ENCODE results near the gene WDR4. TPM values are rescaled to one million over a fixed set of nuclear protein-coding genes. Genes with fewer than 3 reads are reported as not detected.
"Not testable (repeated sequence)": the region's sequence is repeated elsewhere in the genome, so short reads cannot be mapped to it uniquely, and the experiment has no call there.

The WDR4 gene
- total RNA-seq, 1 experiment from 2014 or later = 29.9 TPM

DNA sequence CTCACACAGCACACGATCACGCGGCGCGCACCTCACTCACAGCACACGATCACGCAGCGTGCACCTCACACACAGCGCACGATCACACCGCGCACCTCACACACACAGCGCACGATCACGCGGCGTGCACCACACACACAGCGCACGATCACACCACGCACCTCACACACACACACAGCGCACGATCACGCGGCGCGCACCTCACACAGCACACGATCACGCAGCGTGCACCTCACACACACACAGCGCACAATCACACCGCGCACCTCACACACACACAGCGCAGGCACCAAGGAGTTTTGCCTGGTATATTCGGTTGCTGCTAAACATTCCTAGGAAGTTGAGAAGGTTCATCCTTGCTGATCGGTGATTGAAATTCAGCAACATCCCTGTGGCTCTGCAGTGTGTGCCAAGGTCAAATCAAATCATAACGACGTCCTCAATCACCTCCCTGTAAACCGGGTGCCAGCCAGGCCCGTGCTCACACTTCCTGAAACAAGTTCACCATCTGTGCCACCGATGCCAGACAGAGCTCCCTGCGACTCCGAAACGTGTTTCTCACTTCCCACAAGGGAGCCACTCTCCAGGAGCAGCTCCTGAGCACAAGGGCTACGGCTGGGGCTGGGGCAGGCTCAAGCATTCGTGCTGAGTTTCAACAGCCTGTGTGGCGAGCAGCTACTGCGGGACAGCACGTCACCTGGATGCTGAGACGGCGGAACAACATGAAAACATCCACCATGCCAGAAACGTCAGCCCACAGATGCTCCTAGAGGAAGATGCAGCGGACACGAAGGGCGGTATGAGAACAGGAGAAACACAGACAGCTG lies 30.2 kb downstream of the WDR4 start:
- Mint-ChIP-seq H3K27ac (ENCODE audit: unreplicated experiment) (no peak overlapping the region), H3K36me3 (ENCODE audit: insufficient read depth, unreplicated experiment) (peaks cover 40% of the 10 kb centered on the region), H3K9me3 (ENCODE audit: low read depth, unreplicated experiment) (no peaks in the 10 kb centered on the region), H3K4me1 (ENCODE audit: low read depth, unreplicated experiment) (no peaks in the 10 kb centered on the region), H3K27me3 (ENCODE audit: unreplicated experiment) (no peaks in the 10 kb centered on the region), H3K4me3 (ENCODE audit: low read depth, unreplicated experiment) (no peak overlapping the region)
- no peak for DNase-seq
- no TSS peak for BruUV-seq (replicated peaks)
- intact Hi-C loops (cut with micrococcal nuclease; ENCODE audit: unreplicated experiment) = no loop called here
- CTCF ChIA-PET = no interaction called here
- TF ChIP-seq, protein P1, sequence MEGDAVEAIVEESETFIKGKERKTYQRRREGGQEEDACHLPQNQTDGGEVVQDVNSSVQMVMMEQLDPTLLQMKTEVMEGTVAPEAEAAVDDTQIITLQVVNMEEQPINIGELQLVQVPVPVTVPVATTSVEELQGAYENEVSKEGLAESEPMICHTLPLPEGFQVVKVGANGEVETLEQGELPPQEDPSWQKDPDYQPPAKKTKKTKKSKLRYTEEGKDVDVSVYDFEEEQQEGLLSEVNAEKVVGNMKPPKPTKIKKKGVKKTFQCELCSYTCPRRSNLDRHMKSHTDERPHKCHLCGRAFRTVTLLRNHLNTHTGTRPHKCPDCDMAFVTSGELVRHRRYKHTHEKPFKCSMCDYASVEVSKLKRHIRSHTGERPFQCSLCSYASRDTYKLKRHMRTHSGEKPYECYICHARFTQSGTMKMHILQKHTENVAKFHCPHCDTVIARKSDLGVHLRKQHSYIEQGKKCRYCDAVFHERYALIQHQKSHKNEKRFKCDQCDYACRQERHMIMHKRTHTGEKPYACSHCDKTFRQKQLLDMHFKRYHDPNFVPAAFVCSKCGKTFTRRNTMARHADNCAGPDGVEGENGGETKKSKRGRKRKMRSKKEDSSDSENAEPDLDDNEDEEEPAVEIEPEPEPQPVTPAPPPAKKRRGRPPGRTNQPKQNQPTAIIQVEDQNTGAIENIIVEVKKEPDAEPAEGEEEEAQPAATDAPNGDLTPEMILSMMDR (IDR thresholded peaks at IDR 0.05; ENCODE audit: unreplicated experiment) = no peak

DNA sequence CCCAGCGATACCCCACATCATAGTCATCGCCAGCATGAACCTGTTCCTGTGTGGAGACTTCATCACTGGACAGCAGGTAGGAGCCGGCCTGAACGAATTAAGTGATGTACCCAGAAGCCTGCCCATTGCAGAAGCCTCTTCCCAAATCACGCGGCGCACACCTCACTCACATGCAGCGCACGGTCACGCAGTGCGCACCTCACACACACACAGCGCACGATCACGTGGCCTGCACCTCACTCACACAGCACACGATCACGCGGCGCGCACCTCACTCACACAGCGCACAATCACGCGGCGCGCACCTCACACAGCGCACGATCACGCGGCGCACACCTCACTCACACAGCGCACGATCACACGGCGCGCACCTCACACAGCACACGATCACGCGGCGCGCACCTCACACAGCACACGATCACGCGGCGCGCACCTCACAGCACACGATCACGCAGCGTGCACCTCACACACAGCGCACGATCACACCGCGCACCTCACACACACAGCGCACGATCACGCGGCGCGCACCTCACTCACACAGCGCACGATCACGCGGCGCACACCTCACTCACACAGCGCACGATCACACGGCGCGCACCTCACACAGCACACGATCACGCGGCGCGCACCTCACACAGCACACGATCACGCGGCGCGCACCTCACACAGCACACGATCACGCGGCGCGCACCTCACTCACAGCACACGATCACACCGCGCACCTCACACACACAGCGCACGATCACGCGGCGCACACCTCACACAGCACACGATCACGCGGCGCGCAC lies 31.0 kb downstream of the WDR4 start:
- intact Hi-C loops (cut with micrococcal nuclease; ENCODE audit: unreplicated experiment); H3K4me3 Mint-ChIP-seq (ENCODE audit: low read depth, unreplicated experiment); H3K9me3 Mint-ChIP-seq (ENCODE audit: low read depth, unreplicated experiment); H3K27ac Mint-ChIP-seq (ENCODE audit: unreplicated experiment); H3K27me3 Mint-ChIP-seq (ENCODE audit: unreplicated experiment); BruUV-seq (replicated peaks); H3K4me1 Mint-ChIP-seq (ENCODE audit: low read depth, unreplicated experiment); CTCF ChIA-PET; DNase-seq: not testable (repeated sequence)
- H3K36me3 Mint-ChIP-seq (ENCODE audit: insufficient read depth, unreplicated experiment) = peaks cover 42% of the 10 kb centered on the region

DNA sequence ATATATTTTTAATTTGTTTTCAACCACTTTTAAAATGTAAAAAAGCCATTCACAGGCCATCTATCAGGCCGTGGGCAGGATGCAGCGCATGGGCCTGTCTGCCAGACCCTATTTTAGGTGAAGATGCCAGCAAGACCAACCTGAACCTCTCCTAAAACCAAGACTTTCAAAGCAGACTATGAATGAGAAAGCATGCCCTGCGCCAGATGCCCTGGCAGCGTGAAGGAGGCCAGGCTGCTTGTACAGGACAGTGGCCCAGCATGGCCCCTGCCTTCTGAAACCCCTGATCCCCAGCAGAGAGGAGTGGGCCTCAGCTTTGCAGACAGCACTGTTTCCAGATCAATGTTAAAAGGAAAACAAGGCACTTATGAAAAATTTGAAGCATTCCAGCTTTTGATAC lies 31.6 kb downstream of the WDR4 start:
- TF ChIP-seq, protein P1 (IDR thresholded peaks at IDR 0.05; ENCODE audit: unreplicated experiment) = no peak
- no peaks in the 10 kb centered on the region for H3K9me3 Mint-ChIP-seq (ENCODE audit: low read depth, unreplicated experiment)
- no peaks in the 10 kb centered on the region for H3K27me3 Mint-ChIP-seq (ENCODE audit: unreplicated experiment)
- H3K36me3 Mint-ChIP-seq (ENCODE audit: insufficient read depth, unreplicated experiment) = peaks cover 42% of the 10 kb centered on the region
- no TSS peak for BruUV-seq (replicated peaks)
- H3K27ac Mint-ChIP-seq (ENCODE audit: unreplicated experiment) = no peak overlapping the region
- no peaks in the 10 kb centered on the region for H3K4me1 Mint-ChIP-seq (ENCODE audit: low read depth, unreplicated experiment)
- intact Hi-C loops (cut with micrococcal nuclease; ENCODE audit: unreplicated experiment) = no loop called here
- CTCF ChIA-PET = no interaction called here
- DNase-seq = no peak
- no peak overlapping the region for H3K4me3 Mint-ChIP-seq (ENCODE audit: low read depth, unreplicated experiment)

DNA sequence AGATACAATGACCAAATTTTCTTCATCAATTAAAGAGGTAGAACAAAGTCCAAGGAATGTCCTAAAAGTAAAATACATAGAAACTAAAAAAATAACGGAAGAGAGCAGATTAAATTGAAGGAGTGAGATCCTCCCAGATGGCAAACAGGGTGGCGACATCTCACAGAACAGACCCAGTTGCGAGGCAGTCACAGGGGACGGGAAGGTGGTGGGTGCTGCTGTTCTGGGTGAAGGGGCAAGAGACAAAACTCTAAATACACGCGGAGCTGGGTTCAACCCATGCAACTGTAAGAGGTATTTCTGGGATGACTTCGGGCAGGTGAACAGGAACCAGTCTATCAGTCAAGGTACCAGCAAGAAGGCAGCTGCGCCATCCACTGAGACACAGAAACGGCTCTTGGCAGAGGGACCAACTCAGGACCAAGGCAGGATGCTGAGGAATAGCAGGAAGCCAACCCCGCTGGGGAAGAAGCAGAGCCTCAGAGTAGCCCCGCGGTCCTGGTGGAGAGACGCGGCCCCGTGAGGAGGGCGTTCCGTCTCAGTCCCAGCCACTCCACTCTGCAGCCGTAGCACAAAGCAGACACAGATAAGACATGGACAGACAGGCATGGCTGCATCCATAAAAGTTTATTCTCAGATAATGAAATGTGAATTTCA lies 32.2 kb downstream of the WDR4 start:
- Mint-ChIP-seq H3K4me3 (ENCODE audit: low read depth, unreplicated experiment) (no peak overlapping the region), H3K27ac (ENCODE audit: unreplicated experiment) (no peak overlapping the region), H3K27me3 (ENCODE audit: unreplicated experiment) (no peaks in the 10 kb centered on the region), H3K9me3 (ENCODE audit: low read depth, unreplicated experiment) (no peaks in the 10 kb centered on the region), H3K4me1 (ENCODE audit: low read depth, unreplicated experiment) (no peaks in the 10 kb centered on the region), H3K36me3 (ENCODE audit: insufficient read depth, unreplicated experiment) (peaks cover 46% of the 10 kb centered on the region)
- CTCF ChIA-PET = no interaction called here
- intact Hi-C loops (cut with micrococcal nuclease; ENCODE audit: unreplicated experiment) = no loop called here
- no TSS peak for BruUV-seq (replicated peaks)
- DNase-seq = no peak
- TF ChIP-seq, protein P1 (IDR thresholded peaks at IDR 0.05; ENCODE audit: unreplicated experiment) = no peak

Data from Calu3 (cell line).